ENCODE measurements around the gene IFT81.

The IFT81 gene

DNA sequence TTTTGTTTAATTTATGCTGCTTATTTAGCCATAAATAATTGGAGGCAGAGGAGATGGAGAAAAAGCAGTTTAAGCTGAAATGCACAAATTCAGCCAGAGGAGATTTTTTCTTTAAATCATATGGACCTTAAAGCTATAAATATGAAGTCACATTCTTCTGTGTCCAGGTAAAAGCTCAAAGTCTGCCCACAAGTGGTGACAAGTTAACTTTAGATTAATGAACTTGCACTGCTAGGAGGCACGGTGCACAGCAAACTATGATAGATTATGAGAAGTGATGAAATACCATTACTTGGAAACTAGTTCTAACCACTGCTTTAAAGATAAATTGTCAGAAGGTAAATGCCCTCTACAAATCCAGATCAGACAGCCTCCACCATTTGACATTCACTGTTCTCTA lies 69.0 kb downstream of the IFT81 start:
- TF ChIP-seq GATA2 (IDR thresholded peaks at IDR 0.05; ENCODE audit: low read depth, low read length) (no peak), GATA3 (IDR thresholded peaks at IDR 0.05; ENCODE audit: low read depth, low read length) (no peak)

DNA sequence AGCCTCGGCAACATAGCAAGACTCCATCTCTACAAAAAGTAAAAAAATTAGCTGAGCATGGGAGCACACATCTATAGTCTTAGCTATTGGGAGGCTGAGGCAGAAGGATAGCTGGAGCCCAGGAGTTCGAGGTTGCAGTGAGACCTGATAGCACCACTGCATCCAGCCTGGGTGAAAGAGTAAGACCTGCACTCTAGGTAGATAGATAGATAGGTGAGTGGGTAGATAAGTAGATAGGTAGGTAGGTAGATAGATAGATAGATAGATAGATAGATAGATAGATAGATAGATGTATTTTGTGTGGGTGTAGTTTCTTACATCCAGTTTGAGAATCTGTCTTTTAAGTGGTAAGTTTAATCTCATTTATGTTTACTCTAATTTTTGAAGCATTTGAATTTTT lies 72.8 kb downstream of the IFT81 start:
- TF ChIP-seq GATA3 (IDR thresholded peaks at IDR 0.05; ENCODE audit: low read depth, low read length) (no peak), GATA2 (IDR thresholded peaks at IDR 0.05; ENCODE audit: low read depth, low read length) (no peak)

DNA sequence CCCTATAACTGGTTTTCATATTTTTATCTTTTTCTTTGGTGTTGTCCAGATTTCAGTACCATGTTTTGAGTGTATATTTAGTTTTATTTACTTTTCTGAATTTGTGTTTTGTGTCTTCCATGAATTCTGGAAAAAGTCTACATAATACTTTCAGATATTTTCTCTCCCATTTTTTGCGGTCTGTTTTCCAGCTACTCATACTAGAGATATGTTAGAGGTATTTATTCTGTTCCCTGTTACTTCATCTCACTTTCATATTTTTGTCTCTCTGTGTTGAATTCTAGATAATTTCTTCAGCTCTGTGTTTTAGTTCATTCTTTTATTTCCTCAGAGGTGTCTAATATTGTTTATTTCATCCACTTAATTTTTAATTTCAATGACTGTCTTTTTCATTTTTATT lies 74.2 kb downstream of the IFT81 start:
- TF ChIP-seq GATA3 (IDR thresholded peaks at IDR 0.05; ENCODE audit: low read depth, low read length) (no peak), GATA2 (IDR thresholded peaks at IDR 0.05; ENCODE audit: low read depth, low read length) (no peak)

DNA sequence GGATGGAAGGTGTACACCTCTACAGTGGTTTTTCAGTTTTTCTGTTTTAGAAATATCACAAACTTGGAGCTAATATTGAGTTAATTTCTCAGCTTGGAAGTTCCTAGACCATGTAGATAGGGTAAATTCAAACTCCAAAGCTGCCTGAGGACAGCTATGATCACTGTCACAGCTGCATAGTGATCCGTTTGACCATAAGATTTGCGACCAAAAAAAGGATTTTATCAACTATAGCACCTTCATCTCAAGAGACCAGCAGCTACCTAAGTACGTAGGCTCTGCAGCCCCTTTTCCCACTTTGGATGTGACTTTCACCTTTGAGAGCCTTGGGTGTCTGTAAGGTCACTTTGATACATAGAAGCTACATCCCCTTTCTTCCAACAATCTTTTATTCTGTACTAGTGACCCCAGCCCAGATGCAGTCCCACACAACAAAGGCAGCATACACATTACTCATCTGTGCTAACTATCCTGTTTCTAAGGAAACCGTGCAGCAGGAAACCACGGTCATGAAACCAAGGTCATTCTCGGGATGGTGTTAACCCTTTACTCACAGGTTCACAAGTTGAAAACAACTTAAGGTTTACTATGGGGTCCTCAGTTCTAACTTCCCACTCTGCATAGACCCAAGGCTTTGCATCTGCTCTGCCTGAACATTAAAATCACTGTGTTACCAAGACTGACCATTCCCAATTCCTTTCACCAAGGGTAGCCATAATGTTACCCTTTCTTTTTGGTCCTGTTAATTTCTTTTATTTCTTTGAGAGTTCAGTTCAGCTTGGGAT lies 75.4 kb downstream of the IFT81 start:
- no peak for TF ChIP-seq GATA3 (IDR thresholded peaks at IDR 0.05; ENCODE audit: low read depth, low read length)
- TF ChIP-seq GATA2 (IDR thresholded peaks at IDR 0.05; ENCODE audit: low read depth, low read length), result no peak

DNA sequence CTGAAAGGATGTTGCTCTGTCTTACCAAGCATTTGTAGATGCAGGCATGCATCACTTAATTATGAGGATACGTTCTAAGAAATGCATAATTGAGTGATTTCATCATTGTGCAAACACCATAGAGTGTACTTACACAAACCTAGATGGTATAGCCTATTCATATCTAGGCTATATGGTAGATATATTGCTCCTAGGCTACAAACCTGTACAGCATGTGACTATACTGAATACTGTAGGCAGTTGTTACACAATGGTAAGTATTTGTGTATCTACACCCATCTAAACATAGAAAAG lies 75.9 kb downstream of the IFT81 start:
- TF ChIP-seq GATA2 (IDR thresholded peaks at IDR 0.05; ENCODE audit: low read depth, low read length), result no peak
- TF ChIP-seq GATA3 (IDR thresholded peaks at IDR 0.05; ENCODE audit: low read depth, low read length), result no peak

DNA sequence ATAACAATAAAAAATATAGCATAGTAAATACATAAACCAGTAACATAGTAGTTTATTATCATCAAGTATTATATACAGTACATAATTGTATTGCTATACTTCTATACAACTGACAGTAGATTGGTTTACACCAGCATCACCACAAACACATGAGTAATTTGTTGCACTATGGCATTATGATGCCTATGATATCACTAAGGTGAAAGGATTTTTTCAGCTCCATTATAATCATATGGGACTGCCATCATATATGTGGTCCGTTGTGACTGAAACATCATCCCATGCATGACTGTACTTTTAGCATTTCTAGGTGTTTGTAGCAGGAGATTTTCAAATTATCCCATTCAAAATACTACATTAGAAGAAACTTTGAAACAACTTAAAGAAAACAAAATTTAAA lies 77.8 kb downstream of the IFT81 start:
- TF ChIP-seq GATA2 (IDR thresholded peaks at IDR 0.05; ENCODE audit: low read depth, low read length) (no peak), GATA3 (IDR thresholded peaks at IDR 0.05; ENCODE audit: low read depth, low read length) (no peak)

DNA sequence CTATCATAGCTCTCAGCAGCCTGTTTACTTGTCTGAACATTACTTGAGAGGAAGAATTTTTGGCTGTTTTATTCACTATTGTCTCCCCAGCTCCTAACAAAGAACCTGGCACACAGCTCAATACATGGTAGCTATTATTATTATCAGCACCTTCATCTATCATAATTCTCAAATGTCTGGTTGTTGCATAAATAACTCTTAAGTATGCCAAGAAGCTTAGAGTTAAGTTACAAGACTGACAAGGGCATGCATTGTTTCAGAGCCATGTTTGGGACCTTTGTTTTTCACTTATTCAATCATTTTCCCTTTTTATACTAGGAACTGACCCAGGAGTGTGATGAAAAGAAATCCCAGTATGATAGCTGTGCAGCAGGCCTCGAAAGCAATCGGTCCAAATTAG lies 79.4 kb downstream of the IFT81 start:
- TF ChIP-seq GATA3 (IDR thresholded peaks at IDR 0.05; ENCODE audit: low read depth, low read length) (no peak), GATA2 (IDR thresholded peaks at IDR 0.05; ENCODE audit: low read depth, low read length) (no peak)

DNA sequence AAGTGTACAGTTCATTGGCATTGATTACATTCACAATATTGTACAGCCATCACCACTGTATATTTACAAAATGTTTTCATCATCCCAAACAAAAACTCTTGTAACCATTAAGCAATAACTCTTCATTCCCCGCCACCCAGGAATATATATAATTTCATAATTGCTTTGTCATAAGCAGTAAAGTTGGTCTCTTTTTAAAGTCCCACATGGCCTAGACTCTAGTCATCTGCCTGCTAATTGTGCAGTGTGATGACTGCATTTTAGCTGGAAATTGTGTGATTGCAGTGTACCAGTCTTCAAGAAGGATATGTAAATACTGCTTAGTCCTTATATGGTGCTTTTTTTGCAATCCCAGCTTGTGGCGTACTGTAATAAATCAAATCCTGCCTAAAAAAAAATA lies 81.8 kb downstream of the IFT81 start:
- TF ChIP-seq GATA2 (IDR thresholded peaks at IDR 0.05; ENCODE audit: low read depth, low read length), result no peak
- TF ChIP-seq GATA3 (IDR thresholded peaks at IDR 0.05; ENCODE audit: low read depth, low read length), result no peak

DNA sequence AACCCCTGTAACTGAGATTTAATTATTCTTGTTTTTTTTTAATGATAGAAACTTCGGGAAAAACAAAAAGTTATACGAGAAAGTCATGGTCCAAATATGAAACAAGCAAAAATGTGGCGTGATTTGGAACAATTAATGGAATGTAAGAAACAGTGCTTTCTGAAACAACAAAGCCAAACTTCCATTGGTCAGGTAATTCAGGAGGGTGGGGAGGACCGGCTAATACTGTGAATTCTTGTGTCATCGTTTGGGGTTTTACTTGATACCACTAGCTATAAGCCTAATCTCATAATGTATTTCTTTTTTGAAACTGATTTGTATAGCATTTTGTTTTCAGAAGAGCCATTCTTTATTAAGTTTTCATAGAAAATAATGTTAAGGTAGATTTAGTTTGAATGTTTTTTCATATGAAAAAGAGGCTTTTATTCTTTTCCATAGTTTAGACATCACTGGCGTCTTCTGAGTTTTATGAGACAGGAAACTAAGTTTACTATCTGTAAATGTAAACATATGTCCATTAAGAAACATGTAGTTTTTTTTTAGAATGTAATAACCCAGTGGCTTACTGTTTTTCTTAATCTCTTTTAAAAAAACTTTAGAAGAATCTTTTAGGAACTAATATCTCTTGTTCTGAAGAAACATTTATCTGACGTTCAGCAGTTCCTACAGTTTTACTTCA lies 94.0 kb downstream of the IFT81 start:
- TF ChIP-seq GATA2 (IDR thresholded peaks at IDR 0.05; ENCODE audit: low read depth, low read length) (no peak), GATA3 (IDR thresholded peaks at IDR 0.05; ENCODE audit: low read depth, low read length) (no peak)

DNA sequence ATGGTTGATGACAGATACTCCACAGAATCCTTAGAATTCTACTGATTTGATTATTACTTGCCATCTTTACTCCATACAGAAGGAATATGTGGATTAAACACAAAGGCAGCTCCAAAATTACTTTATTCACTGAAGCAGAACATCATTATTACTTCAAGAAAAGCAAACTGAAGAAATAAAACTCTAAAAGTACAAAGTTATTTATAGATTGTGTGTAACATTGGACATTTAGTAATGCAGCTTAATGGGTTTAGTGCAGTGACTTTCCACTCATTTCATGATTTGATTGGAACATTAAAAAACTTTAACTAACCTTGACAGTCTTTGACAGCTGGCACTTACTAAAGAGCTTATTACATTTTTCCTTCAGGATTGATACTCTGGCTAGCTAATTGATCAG lies 97.9 kb downstream of the IFT81 start:
- no peak for TF ChIP-seq GATA2 (IDR thresholded peaks at IDR 0.05; ENCODE audit: low read depth, low read length)
- no peak for TF ChIP-seq GATA3 (IDR thresholded peaks at IDR 0.05; ENCODE audit: low read depth, low read length)

DNA sequence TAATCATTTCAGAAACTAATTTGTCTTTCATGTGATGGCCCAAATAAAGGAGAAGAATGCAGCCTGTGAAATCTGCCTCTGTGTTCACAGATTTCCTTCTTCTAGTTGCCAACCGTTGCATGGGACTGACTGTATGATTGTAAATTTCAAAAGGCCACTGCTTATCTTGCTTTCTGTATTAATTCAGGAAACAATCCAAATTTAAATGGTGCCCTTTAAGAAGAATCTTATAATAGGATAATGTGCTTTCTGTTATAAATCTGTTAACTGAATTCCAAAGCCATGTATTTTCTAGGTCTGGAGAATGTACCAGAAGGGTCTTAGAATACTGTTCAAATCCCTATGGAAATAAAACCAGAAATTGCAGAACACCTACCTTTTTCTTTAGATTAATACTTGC lies 98.3 kb downstream of the IFT81 start:
- TF ChIP-seq GATA3 (IDR thresholded peaks at IDR 0.05; ENCODE audit: low read depth, low read length) (no peak), GATA2 (IDR thresholded peaks at IDR 0.05; ENCODE audit: low read depth, low read length) (no peak)

DNA sequence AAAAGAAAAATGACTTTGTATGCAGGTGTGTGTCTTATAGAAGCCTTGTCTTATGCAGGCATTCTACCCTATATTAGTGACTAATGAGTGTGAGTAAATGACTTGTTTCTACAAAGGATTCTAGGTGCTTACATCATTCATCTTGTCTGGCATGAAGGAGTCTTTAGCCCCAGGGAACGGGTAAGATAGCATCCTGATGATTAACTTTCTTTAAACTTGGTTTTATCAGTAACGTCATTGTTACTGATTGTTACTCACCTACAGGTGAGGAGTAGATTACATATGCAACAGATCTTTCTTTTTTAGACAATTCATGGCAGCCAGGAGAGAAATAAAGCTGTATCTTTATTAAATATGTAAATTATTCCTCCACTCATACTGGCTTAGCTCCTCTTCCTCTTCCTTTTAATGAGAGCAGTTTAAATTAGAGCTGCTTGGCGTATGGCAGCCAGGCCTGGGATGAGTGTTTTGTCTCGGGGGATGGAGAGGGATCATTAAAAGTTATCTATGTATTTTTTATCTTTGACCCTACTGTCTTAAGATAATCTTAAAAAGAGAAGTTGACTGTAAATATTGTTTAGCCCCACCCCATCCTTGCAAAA lies 99.7 kb downstream of the IFT81 start:
- no peak for TF ChIP-seq GATA2 (IDR thresholded peaks at IDR 0.05; ENCODE audit: low read depth, low read length)
- no peak for TF ChIP-seq GATA3 (IDR thresholded peaks at IDR 0.05; ENCODE audit: low read depth, low read length)

DNA sequence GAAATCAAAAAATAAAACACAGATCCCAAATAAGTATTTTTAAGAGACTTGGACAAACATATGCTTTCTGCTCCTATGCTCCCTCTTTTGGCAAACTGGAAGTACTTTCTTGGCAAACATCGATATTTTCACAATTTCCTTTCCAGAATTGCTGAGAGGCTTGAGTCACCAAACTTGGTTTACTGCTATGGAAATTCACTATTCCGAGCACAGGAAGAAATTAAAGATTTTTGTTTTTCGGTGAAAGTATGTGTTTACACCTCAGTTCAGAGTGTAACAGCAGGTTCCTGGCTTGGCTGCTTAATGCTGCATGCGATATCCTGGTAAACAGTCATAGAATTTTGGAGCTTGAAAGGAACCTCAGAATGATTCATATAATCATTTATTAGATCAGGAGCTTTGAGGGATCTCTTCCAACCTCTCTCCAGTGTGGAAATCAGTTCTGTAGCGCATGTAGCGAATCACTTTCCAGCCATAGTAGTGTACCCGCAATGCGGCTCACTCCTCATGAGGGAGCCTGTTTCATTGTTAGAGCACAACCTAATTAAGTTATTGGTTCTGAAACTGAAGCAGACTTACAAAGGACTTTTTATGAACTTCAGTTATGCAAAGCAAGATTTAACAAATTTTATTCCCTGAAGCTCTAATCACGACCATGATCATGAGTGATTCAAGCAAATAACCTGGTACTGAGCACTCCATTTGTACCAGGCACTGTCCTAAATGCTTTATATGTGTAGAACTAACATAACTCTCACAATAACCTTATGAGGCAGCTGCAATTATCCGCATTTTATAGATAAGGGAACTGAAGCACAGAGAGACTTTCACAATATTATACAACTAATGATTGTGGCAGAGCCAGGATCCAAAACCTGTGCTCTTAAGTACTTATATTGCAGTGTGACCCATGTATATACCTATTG lies 100.5 kb downstream of the IFT81 start:
- TF ChIP-seq GATA2 (IDR thresholded peaks at IDR 0.05; ENCODE audit: low read depth, low read length) (no peak), GATA3 (IDR thresholded peaks at IDR 0.05; ENCODE audit: low read depth, low read length) (no peak)

DNA sequence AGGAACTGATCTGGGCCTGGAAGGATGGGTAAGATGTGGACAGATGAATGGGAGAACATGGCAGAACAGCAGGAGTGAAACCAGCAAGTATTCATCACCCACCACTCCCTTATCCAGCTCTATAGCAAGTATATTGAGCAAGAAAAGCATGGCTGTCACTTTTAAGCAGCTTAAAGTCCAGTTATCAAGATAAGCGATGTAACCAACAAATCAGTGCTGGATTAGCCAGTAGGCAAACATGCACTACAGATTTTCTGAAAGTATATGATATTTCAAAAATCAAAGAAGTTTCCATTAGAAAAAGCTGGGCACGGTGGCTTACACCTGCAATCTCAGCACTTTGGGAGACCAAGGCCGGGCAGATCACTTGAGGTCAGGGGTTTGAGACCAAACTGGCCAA lies 103.0 kb downstream of the IFT81 start:
- no peak for TF ChIP-seq GATA2 (IDR thresholded peaks at IDR 0.05; ENCODE audit: low read depth, low read length)
- no peak for TF ChIP-seq GATA3 (IDR thresholded peaks at IDR 0.05; ENCODE audit: low read depth, low read length)

Data from SH-SY5Y (cell line).